Hematopoietic multipotent progenitor cell (in vitro differentiated cells): Measurements from ENCODE around the gene CEP131. TPM values are rescaled to one million over a fixed set of nuclear protein-coding genes. Genes with fewer than 3 reads are reported as not detected.

Experiments used
- DNase-seq, 3 donors: peaks; one replicate each; pipeline ENCODE4 v3.0.0-alpha.2; 2011 to 2015; ENCODE audit warnings: low read depth in 2 of 3, low spot score in 2 of 3
- total RNA-seq: library from RNA; depleted of rRNA; stranded (reverse); fragments of >200 nt; gene quantifications from one replicate; pipeline ENCODE4 v1.2.3, GENCODE V29; 2012

Gene CEP131
- total RNA-seq, 1 donor = 17.8 TPM

DNA sequence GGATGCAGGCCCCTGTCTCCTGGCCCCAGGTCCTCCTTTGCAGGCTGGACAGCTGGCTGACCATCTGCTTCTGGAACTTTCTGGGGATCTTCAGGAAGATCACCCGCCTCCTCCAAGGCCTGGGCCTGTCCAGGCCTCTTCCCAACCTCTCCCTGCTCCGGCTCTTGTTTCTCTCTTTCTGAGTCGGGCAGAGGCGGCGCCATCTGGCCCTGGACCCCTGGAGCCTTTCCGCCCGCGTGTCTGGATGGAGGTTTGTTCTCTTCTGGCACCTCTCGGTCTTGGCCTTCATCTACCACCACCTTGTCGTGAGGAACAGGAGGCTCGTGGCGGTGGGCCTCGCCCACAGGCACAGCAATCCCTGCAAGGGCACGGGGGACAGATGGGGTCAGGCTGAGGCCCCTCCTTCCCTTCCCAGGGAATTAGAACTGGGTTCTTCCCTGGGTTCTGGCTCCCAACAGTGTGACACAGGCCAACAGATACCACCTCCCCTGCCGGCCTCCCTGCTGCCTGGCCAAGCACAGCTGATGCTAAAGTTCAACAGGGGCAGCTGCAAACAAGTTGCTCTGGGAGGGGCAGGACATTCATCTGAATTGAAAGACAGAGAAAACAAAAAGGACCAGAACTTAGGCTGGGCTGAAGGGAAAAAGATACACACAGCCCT, 29.7 kb upstream of the CEP131 start:
- DNase-seq = no peak

DNA sequence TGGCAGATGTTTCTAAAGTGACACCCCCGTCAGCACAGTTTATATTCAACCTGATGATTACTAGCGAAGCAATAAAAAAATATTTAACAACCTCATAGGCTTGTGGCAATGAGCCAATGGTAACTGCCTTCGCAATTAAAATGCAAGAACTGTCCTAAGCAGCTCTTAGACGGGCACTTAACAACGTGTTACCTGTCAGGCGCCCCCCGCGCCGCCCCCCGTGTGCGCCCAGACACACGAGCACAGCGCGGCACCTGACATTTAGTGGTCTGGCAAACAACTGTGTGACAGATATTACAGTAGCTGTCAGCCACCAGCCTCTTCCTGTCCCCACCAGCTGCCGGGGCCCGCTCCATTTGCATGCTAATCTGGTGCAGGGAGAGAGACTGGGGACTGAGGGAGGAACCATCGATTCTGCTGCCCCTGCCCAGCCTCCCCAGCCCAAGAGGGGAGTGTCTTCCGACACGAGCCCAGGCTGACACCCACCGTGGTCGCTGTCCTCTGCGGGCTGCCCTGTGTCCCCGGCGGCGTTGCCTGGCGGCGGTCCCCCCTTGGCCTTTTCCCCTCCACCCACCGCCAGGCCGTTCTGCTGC, 29.0 kb upstream of the CEP131 start:
- no peak for DNase-seq

DNA sequence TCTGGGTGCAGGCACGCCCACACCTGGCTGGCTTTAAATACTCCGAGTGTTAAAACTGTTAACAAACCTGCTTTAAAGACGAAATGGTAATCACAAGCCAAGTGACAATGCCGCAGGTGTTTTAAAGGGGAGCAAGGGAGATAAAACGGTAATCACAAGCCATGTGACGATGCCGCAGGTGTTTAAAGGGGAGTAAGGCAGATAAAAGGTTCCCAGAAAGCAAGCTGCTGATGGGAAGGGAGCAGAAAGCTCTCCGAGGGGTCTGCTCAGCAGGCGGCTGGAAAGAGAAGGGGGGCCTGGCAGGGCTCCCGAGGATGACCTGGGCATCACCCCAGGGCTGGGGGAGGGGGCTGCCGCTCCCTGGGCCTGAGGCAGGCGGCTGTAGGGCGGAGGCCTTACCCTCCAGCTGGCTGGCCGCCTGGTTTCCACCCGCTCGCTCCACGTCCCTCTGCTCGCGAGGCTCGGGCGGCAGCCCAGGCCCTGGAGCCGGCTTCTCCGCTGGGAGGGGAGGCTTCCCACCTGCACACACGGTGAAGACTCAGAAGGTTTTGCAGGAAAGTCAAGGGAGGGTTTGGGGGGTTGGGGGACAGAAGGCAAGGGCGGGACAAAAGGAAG, 28.4 kb upstream of the CEP131 start:
- DNase-seq = no peak

DNA sequence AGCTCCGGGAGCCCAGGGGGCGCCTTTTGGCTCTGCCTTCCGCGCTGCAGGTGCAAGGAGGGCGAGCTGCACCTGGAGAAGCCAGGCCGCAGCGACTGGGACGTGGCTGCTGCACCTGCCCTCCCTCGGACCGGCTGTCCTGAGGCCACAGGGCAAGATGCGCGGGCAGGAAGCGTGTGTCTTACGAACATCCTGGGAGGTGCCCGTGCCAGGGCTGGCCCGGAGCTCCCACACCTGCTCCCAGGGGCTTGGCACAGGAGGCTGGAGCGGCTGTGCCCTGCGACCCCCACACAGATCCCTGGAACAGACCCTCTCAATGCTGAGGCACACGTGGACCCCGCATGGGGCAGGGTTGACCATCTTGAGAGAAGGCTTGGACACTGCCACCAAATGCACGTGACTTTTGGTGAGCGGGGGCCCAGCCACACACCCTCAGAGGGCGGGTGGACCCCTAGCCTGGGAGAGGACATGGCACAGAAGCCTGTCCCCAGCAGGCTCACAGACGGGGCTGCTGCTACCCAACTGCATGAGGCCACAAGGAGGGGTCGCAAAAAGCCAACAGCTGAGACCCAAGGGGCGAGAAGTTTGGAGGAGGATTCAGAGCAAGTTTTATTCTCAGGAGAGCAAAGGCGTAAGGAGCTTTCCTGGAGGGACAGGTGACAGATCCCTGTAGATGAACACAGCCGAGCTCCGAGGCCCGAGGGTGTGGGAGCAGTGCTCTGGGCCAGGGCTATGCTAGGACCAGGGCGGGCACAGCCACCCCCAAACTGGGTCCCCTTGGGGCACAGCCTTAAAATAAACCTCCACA, 27.7 kb upstream of the CEP131 start:
- DNase-seq = no peak

DNA sequence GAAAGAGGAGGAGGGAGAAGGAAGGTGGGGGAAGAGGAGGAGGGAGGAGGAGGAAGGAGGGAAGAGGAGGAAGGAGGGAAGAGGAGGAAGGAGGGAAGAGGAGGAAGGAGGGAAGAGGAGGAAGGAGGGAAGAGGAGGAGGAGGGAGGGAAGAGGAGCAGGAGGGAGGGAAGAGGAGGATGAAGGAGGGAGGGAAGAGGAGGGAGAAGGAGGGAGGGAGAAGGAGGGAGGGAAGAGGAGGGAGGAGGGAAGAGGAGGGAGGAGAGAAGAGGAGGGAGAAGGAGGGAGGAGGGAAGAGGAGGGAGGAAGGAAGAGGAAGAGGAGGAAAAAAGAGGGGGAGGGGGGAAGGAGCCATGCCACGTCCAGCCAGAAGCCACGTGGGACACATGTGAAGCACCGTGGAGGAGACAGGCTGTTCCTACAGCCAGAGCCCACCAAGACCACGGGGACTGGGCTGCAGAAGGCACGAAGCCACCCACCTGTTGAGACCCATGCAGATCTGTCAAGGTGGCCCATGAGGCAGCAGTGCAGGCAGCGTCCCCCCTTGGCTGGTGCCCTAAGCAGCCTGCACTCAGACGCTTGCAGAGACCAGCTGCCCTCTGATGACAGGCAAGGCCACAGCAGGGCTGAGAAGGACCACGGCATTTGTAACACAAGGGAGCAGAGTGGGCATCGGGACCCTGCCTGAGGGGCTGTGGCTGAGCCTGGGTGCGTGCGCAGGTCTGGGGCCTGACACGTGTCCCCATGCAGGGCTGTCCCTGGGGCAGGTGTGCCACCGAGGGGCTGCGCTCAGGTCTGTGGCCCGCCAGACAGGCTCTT, 26.7 kb upstream of the CEP131 start:
- no peak for DNase-seq

DNA sequence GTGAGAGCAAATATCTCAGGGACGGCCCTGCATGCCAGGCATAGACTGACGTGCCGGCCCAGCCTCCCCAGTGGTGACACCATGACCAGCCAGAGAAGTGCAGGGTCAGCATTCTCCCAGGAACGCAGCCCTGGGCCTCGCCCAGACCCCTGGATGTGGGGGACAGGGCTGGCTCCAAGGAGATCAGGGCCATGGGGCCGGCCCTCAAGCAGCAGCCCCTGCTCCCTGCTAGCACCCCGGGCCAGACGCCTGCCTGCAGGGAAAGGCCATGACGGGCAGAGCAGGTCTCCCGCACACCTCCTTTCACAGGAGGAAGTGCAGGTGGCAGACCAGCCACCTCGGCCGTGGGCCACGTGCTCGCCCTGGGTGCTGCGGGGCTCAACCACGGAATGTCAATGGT, 25.9 kb upstream of the CEP131 start:
- no peak for DNase-seq

DNA sequence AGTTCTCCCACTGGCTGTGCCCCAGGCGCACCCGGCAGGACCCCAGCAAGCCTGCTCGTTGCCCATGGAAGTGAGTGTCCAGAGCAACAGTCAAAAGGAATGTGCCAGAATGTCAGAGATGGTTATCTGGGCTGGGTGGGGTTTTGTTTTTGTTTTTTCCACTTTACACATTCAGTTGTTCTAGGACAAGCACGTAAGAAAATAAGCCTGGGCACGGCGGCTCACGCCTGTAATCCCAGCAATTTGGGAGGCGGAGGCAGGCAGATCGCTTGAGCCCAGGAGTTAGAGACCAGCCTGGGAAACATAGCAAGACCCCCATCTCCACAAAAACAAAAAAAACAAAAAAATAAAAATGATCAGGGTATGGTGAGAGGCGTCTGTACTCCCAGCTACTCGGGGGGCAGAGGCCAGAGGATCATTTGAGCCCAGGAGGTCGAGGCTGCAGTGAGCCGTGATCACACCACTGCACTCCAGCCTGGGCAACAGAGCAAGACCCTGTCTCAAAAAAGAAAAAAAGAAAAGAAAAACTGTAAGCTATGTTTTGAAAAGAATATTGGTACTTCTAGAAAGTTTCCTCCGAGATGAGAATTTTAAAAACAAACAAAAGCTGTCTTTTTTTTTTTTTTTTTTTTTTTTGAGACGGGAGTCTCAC, 24.7 kb upstream of the CEP131 start:
- no peak for DNase-seq

DNA sequence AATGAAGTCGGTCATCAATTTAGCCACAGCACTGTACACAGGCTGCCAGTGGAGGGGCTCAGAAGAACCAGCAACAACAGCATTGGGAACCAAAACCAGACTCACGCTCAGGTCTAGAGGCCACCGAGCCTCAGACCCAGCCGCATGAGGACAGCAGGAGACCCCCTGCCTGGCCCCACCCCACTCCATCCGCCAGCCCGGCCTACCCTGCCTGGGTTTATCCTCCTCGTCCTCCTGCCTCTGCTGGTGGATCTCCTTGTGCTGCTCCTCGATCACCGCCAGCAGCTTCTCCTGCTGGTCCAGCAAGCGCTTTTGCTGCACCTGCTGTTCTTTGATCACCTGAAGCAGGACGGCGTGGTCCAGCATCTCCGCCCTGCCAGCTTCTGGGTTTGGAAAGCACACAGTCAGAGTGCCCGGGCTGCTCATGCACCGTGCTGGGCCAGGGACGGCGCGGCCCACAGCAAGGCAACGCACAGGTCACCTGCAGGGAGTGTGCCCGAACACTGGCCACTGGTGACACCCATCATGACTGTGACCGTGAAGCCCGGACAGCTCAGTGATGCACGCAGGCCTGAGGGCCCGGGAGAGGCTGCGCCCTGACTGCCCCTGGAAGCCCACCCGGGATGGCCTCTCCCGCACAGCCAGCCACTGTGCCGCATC, 24.0 kb upstream of the CEP131 start:
- DNase-seq = no peak

DNA sequence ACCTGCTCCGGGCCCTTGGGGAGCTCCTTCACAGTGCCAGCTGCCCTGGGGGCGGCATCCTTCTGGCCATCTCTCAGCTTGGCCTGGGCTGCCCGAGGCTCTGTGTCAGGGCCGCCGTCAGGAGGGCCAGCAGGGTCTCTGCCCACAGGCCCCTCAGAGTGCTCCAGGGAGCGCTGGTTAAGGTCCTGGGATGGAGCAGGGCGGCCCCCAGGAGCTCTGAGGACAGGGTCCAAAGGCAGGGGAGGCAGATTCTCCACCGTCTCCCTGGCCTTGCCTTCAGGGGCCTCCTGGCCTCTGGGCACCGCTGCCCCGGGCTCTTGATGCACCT, 23.5 kb upstream of the CEP131 start:
- DNase-seq = no peak

DNA sequence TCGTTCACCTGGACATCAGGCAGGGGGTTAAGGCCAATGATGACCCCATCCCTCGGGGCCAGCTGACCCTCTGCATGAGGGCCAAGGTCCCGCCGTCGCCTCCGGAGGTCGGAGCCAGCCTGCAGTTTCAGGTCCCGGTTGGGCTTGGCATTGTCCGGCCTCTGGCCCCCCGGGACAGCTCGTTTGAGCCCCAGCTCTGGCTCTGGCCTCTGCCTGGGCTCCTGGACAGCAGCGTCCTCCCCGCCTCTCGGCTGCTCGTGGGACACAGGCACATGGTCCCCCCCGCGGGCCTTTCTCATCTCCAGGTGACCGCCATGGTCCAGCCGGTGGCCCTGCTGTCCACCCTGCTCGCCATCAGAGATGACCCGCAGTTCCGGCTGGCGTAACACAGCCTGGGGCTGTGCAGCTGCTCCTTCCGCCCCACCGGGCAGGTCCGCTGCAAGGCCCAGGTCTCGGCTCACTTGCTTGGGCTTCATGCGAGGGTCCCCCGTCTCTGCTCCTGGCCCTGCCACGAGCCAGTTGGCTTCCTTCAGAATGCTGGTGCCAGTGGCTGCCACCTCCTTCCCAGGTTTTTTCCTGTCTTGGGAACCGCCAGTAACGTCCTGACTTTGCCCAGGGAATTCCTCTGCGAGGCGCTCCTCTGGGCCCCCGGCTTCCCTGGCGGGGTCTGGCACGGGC, 23.0 kb upstream of the CEP131 start:
- DNase-seq = no peak

DNA sequence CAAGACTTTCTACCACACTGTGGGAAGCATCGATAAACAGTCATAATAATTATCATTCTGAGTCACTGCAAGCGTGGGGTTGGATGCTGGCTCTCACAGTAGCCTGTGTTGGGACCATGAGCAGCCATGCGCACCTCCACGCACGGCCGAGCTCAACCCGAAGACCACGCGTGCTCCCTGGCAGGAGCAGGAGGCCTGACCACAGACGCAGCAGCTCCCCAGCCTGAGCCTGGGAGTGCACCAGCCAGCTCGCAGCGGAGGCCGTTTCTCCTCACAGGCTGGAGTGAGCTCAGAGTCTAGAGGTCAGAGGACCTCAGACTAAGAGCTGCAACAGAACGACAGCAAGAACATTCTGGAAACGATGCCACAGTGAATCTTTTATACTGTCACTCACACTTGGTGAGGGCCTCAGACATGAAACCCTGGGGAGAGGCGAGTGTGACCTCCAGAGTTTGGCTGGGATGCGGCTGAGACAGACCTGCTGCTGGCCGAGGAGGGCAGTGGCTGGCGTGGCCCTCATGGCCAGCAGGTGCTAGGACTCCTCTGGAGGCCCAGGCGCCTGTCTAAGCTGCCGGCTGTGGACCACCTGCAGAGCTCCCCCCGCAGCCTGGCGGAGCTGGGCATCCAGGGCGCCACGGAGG, 22.4 kb upstream of the CEP131 start:
- no peak for DNase-seq

DNA sequence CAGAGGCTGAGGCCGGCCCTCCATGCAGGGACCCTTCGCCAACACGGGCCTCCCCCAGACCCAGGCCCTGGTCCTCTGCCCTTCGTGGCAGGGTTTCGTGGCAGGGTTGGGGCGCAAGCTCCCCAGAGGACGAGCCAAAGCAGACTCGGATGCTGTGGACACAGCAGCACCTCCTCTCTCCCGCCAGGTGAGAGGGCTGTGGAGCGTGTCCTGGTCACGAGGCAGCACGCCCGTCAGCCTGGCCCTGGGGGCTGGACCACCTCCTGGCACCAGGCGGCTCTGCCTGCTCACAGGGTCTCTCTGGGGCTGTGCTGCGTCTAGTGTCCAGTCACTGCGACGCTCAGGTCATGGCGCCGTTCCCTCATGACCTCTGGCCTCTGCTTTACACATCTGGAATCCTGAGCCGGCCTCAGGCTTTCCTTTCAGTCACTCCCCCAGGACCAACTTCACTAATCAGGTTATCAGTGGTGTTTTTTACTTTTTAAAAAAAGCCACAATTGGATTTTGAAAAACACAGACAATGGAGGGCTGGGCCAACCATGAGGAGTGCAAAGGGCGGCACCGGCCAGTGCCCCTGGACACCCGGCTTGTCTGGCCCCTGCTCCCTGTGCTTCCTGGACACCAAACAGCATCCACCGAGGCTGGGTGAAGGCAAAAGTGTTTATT, 21.7 kb upstream of the CEP131 start:
- no peak for DNase-seq

DNA sequence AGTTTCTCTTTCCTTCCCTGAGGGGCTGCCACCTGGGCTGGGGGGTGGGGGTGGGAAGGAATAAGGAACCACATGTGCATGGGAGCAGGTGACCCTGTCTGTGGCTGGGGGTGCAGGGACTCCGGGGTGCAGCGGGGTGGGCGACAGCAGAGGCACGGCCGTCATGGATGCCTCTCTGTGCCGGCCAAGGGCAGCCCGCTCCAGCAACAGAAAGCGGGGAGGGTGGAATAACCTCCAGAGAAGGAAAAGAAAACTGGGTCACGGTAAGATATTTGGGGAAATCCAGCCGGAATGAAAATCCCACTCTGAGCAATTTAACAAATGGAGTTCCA, 20.5 kb upstream of the CEP131 start:
- DNase-seq = no peak

DNA sequence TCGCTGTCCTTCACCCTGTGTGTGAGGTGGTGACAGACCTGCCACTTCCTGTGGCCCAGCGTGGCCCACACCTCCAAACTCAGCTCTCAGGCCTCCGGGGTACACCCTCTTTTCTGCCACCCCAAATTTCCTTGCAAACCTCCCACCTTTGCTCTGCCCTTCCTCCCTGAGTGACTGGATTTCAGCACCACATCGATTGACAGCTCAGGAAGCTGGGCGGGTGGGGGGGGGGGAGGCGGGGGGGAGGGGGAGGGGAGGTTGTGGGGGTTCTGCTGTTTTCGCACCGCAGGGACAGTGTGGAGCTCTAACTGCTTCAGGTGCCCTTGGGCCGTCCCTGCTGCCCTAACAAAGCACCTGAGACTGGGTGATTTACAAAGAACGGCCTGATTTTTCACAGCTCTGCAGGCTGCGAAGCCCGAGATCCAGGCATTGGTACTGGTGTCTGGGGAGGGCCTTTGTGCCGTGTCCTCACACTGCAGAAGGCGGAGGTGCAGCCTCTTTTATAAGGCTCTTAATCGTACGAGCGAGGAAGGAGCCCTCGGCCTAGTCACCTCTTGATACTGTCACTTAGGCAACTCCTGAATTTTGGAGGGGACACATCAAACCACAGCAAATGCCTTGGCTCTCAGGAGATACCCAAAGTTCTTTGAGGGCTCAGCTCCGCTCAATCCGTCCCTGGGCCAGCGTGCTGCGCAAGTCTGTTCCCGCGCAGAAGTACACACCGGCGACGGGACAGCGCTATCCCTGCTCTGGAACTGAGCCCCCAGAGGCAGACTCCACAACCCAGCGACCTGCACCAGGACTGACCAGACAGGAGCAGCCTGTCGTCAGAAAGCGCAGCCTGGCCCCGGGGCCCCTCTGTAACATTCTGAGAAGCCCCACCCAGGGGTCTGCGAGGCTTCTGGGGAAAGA, 19.9 kb upstream of the CEP131 start:
- DNase-seq = no peak

DNA sequence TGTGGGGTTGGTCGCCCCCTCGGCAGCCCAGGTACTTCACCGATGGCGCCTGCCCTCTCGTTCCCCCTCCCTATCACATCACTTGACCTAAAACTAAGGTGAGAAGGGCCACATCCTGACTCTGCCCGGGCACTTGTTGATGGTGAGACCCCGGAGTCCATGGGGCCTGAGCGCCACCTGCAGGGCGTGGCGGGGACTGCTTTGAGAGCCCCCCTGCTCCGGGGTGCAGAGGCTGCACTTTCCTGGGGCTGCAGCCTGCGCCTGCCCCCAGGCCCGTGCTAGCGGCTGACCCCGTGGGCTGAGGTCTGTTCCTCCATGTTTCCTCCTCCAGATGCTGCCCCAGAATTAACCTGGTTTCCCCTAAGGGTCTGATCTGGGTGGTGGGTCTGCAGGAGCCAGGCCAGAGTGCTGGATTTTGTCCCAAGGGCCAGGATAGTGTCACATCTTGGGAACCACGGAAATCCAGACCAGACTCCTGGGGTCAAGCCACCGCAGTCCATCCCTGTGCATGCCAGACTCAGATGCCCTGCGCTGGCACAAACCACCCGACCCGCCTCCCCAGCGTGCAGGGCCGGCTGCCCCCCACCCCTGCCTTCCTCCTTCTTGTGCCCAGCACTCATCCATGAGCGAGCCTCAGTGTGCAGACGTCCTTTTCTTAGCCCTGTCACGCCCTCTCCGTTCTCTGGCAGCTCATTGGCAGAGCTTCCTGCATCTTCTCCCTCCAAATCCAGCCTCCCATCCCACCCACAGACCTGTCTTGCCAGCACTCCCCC, 19.1 kb upstream of the CEP131 start:
- peak; percentile 36 to 75 (median 57) for DNase-seq

DNA sequence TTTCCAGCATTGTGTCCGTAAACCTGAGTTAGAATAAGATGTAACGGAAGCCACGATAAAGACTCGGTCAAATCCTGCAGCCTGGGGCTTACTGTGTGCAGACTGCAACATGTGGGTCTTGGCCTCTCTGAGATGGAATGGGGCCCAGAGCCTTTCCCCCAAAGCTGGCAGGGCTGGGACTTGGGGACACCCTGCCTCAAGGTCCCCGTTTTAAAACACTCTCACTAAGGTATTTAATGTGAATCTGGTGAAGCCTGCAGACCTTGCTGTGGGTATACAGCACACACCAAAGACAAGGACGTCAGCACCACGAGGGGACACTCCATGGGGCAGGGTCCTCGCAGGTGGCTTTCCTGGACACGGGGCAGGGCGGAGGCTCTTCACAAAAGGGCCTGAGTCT, 18.4 kb upstream of the CEP131 start:
- no peak for DNase-seq

DNA sequence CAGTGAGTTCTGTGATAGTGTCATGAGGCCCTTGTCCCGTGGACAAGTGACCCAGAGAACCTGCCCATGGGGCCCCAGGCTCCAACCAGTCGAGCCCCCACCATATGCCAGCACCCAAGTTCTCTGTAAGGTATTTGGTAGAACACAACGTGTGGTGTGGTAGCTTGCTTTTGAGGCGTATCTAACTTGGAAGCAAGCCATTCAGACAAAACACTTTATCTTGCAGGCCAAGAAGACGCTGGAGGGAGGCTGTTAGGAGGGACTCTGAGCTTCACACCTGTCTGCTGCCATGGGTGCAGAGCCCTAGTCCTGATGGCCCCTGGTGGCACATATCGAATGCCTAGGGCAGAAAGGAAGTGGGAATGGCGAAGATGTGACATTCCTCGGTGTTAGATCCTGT, 18.0 kb upstream of the CEP131 start:
- DNase-seq = no peak
